ENCODE results near the gene MIPOL1. TPM values are rescaled to one million over a fixed set of nuclear protein-coding genes. Genes with fewer than 3 reads are reported as not detected.
A peak's percentile ranks its signal among the peaks of the same experiment; 100 is the strongest.

Gene MIPOL1
- total and polyA plus RNA-seq, 2 of the 13 experiments (the other 11 are each of a cell fraction or from before 2014, with no cell fraction given): 8.6 to 34.2 TPM

GRCh38 chr14:37591941-37592481 lies 394.3 kb downstream of the MIPOL1 start (continued):
- TF ChIP-seq NR0B2 (CRISPR knock-in tag; IDR thresholded peaks at IDR 0.05): 0 out of 2 replicates have a peak, but pooled peaks have one; percentile 34

- Histone ChIP-seq H3K4me1 (ENCODE audit: insufficient read depth, low read length) (peaks cover 53% of the 10 kb centered on the region), H3K27me3 (ENCODE audit: control insufficient read depth in 1 of 2, insufficient read depth in 2 of 2, low read length in 2 of 2) (no peaks in the 10 kb centered on the region; a peak in 1 of 5 replicates), H3K4me2 (ENCODE audit: low read depth, low read length) (peak overlapping the region; percentile 70), H2AFZ (ENCODE audit: low read length) (no peak overlapping the region), H3K4me3 (replicated peaks in 1 of 3; ENCODE audit: insufficient read depth in 1 of 3, low read depth in 2 of 3, low read length in 3 of 3) (peak overlapping the region; percentile 87 to 96 (median 95)), H4K20me1 (ENCODE audit: insufficient read depth, low read length) (no peaks in the 10 kb centered on the region), H3K27ac (ENCODE audit: extremely low read length, insufficient read depth, low read length) (peak overlapping the region; percentile 96), H3K9ac (ENCODE audit: insufficient read depth, low read depth, low read length) (peak overlapping the region; percentile 94), H3K79me2 (ENCODE audit: insufficient read depth, low read length) (peaks cover 80% of the 10 kb centered on the region), H3K9me3 (ENCODE audit: low read length) (no peaks in the 10 kb centered on the region), H3K36me3 (replicated peaks in 1 of 2; ENCODE audit: control insufficient read depth in 1 of 2, insufficient read depth in 2 of 2, low read length in 2 of 2) (peaks cover 10 to 14% of the 10 kb centered on the region in 2 experiments)
- no peak for FAIRE-seq
- ATAC-seq: no peak
- POLR2A ChIA-PET: interaction anchor here (0.6 to 1.4 kb wide), 6 partner anchors 10 to 346 kb away, joined by 3 to 7 read pairs (median 4); no protein-coding TSS in a partner anchor
- in situ Hi-C loops (cut with HindIII; ENCODE audit: extremely low pct_ligation_motif_present, low pct_unique_long_range_greater_than_20kb) (loop anchor here (5.0 kb wide), 1 partner anchor 340 kb away; no protein-coding TSS in a partner anchor), intact Hi-C loops (cut with micrococcal nuclease; ENCODE audit: unreplicated experiment) (loop anchor here (5.0 kb wide), 2 partner anchors 110 to 205 kb away; no protein-coding TSS in a partner anchor)
- DNase-seq (ENCODE audit: low spot score): no peak
- 92% methylated on average over 42 of the region's 42 CpGs for WGBS (ENCODE audit: low lambda C conversion rate)
- CTCF ChIA-PET (ENCODE audit: low intra/inter-chr PET ratio, low total read pairs): interaction anchor here (3.3 kb wide), 1 partner anchor 346 kb away, joined by 51 read pairs; no protein-coding TSS in a partner anchor
- no TSS peak for BruUV-seq (replicated peaks)
- TF ChIP-seq GATAD2A (CRISPR knock-in tag; IDR thresholded peaks at IDR 0.05) (0 out of 2 replicates have a peak, but pooled peaks have one; percentile 11), ZNF503 (CRISPR knock-in tag; IDR thresholded peaks at IDR 0.05) (0 out of 2 replicates have a peak, but pooled peaks have one; percentile 20), ZNF263 (CRISPR knock-in tag; IDR thresholded peaks at IDR 0.05) (0 out of 2 replicates have a peak, but pooled peaks have one; percentile 24), ZNF337 (CRISPR knock-in tag; IDR thresholded peaks at IDR 0.05; ENCODE audit: borderline replicate concordance, low read depth) (no peak), XRCC5 (optimal IDR thresholded peaks at IDR 0.05; ENCODE audit: low read length) (peak; percentile 6), ZBTB7B (CRISPR knock-in tag; IDR thresholded peaks at IDR 0.05) (0 out of 2 replicates have a peak, but pooled peaks have one; percentile 23), HOXA5 (CRISPR knock-in tag; IDR thresholded peaks at IDR 0.05) (no peak; the same call in 1 of the 2 replicates), ZKSCAN5 (CRISPR knock-in tag; IDR thresholded peaks at IDR 0.05) (peak; percentile 65; the same call in 1 of the 2 replicates), ZNF570 (CRISPR knock-in tag; IDR thresholded peaks at IDR 0.05; ENCODE audit: borderline replicate concordance) (no peak), RFXAP (CRISPR knock-in tag; IDR thresholded peaks at IDR 0.05; ENCODE audit: borderline replicate concordance) (0 out of 2 replicates have a peak, but pooled peaks have one; percentile 42), ZNF563 (CRISPR knock-in tag; IDR thresholded peaks at IDR 0.05) (0 out of 2 replicates have a peak, but pooled peaks have one; percentile 51), ZBTB38 (CRISPR knock-in tag; IDR thresholded peaks at IDR 0.05) (peak; percentile 97; the same call in 1 of the 2 replicates), PCBP1 (IDR thresholded peaks at IDR 0.05; ENCODE audit: borderline replicate concordance, low read depth, low read length) (no peak), ZNF101 (CRISPR knock-in tag; IDR thresholded peaks at IDR 0.05; ENCODE audit: borderline replicate concordance, low read depth) (no peak), EEA1 (CRISPR knock-in tag; IDR thresholded peaks at IDR 0.05; ENCODE audit: borderline replicate concordance) (peak; percentile 30; the same call in 1 of the 2 replicates)
Measured at GRCh38 chr14:37592482-37593408, 395.0 kb downstream of the MIPOL1 start.
